Keratinocyte (primary cell): Measurements from ENCODE around the gene CD81. TPM values are rescaled to one million over a fixed set of nuclear protein-coding genes. Genes with fewer than 3 reads are reported as not detected.

Experiments used
- DNase-seq: peaks from one replicate; pipeline ENCODE4 v3.0.0-alpha.2; 2011; ENCODE audit warnings: low read depth, missing footprints, low spot score
- FAIRE-seq: peaks from 2 replicates; lab custom pipeline; 2011; peaks lifted over from hg19 to GRCh38; lab: Jason Lieb, UNC
- H2AFZ ChIP-seq: 2 replicates; pipeline ENCODE4 v1.6.0; 2012; ENCODE audit warnings: low read length, control low read depth, inconsistent platforms; ENCODE audit not compliant: control insufficient read depth
- H3K27ac ChIP-seq: 2 replicates; pipeline ENCODE4 v1.5.1; 2011; ENCODE audit warnings: low read length; ENCODE audit not compliant: control insufficient read depth, insufficient read depth
- H3K27me3 ChIP-seq: 3 replicates; pipeline ENCODE4 v1.6.0; 2011; ENCODE audit warnings: low read length; ENCODE audit not compliant: control insufficient read depth, insufficient read depth; ENCODE audit errors: extremely low read depth
- H3K36me3 ChIP-seq, 2 experiments: 2 replicates in 1 of 2; 3 replicates in 1 of 2; pipeline ENCODE4 v1.5.1; 2011; ENCODE audit warnings: low read length in 2 of 2, mild to moderate bottlenecking in 1 of 2; ENCODE audit not compliant: control insufficient read depth in 2 of 2, insufficient read depth in 2 of 2; ENCODE audit errors: extremely low read depth in 1 of 2
- H3K4me1 ChIP-seq: 3 replicates; pipeline ENCODE4 v1.5.1; 2011; ENCODE audit warnings: low read length; ENCODE audit not compliant: control insufficient read depth, insufficient read depth; ENCODE audit errors: extremely low read depth
- H3K4me2 ChIP-seq: 3 replicates; pipeline ENCODE4 v1.6.0; 2011; ENCODE audit warnings: low read depth, low read length; ENCODE audit not compliant: control insufficient read depth, insufficient read depth; ENCODE audit errors: extremely low read depth
- H3K4me3 ChIP-seq, 3 experiments: fragments of 200-600 bp in 1 of 3; sonication (generic) in 1 of 3; 2 replicates in 2 of 3; 3 replicates in 1 of 3; pipeline ENCODE4 v1.5.1; 2011 to 2016; ENCODE audit warnings: low read length in 3 of 3, mild to moderate bottlenecking in 3 of 3, control low read depth in 2 of 3, inconsistent platforms in 1 of 3, low read depth in 1 of 3, mixed read lengths in 1 of 3, mixed run types in 1 of 3, moderate library complexity in 1 of 3; ENCODE audit not compliant: control insufficient read depth in 2 of 3, insufficient read depth in 2 of 3; ENCODE audit errors: extremely low read depth in 1 of 3
- H3K79me2 ChIP-seq: 2 replicates; pipeline ENCODE4 v1.6.0; 2012; ENCODE audit warnings: low read length; ENCODE audit not compliant: control insufficient read depth, insufficient read depth
- H3K9ac ChIP-seq: 3 replicates; pipeline ENCODE4 v1.6.0; 2011; ENCODE audit warnings: low read length; ENCODE audit not compliant: control insufficient read depth, insufficient read depth; ENCODE audit errors: extremely low read depth
- H3K9me1 ChIP-seq: 3 replicates; pipeline ENCODE4 v1.6.0; 2011; ENCODE audit warnings: low read length; ENCODE audit not compliant: control insufficient read depth, insufficient read depth; ENCODE audit errors: extremely low read depth
- H3K9me3 ChIP-seq: 2 replicates; pipeline ENCODE4 v1.5.1; 2012; ENCODE audit warnings: low read depth, low read length; ENCODE audit not compliant: control insufficient read depth
- H4K20me1 ChIP-seq: 3 replicates; pipeline ENCODE4 v1.6.0; 2011; ENCODE audit warnings: low read length; ENCODE audit not compliant: control insufficient read depth, insufficient read depth; ENCODE audit errors: extremely low read depth
- EZH2 ChIP-seq: IDR thresholded peaks from one replicate; pipeline ENCODE4 v1.6.1; 2012; ENCODE audit warnings: inconsistent platforms, mild to moderate bottlenecking, low read length, moderate library complexity
- dilution Hi-C: fragments of 300-500 bp; cut with MboI; formaldehyde crosslinking; loops from one replicate; pipeline ENCODE4 v1.7.0; 2020; ENCODE audit warnings: low sequenced_read_pairs; ENCODE audit not compliant: extremely low pct_ligation_motif_present
- polyA plus RNA-seq, 5 experiments: library from polyadenylated mRNA; depleted of rRNA in 3 of 5; stranded (reverse) in 3 of 5; stranded (forward) in 1 of 5; unstranded in 1 of 5; fragments of >200 nt; gene quantifications; 1 replicate in 1 of 5; 2 replicates in 3 of 5; 3 replicates in 1 of 5; pipeline versions ENCODE4 v1.2.1 to v1.2.3, GENCODE V29; 2011 to 2012; ENCODE audit warnings: missing spikeins in 2 of 5, low read depth in 1 of 5, low replicate concordance in 1 of 5
- TF ChIP-seq, protein P1 (sequence below), 3 experiments: IDR thresholded peaks in 1 of 3; conservative IDR thresholded peaks in 1 of 3; optimal IDR thresholded peaks in 1 of 3; 2 replicates in 2 of 3; 3 replicates in 1 of 3; pipeline versions ENCODE3 to v1.5.1; 2011; ENCODE audit warnings: low read length in 3 of 3, mild to moderate bottlenecking in 3 of 3, moderate library complexity in 2 of 3, control low read depth in 1 of 3, inconsistent platforms in 1 of 3; ENCODE audit not compliant: insufficient read depth in 2 of 3; ENCODE audit errors: extremely low read depth in 1 of 3

Gene CD81
- polyA plus RNA-seq, 1 donor (not counting 4 experiments of a cell fraction or from before 2014, with no cell fraction given), result 194 TPM

DNA sequence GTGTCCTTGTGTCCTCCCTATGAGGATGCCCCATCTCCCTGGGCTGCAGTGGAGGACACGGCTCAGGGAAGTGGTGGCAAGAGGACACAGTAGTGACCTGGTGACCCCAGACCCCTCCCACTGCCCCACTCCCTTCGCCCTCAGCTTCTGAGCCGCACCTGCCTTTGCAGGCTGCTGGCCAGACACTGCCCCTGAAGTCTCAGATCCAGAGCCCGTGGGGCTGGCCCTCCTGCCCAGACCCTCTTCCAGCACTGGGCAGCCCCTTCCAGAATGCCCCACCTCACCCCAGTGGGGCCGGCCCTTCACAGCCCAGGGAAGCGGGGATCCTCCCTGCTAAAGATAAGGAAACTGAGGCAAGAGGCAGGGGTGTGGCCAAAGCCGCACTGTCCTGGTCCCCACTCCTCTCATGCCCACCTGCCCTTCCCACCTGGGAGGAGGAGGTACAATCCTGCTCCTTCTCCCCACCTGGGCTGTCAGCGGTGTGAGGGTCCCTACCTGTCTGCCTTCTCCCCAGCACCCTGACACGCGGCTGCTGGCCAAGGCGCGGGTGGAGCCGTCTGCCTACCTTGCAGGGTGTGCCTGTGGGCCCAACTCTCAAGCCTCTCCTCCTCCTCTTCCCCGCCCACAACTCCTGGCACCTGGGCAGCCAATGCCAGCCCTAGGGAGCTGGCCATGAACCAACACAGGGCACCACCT, 49.9 kb downstream of the CD81 start:
- dilution Hi-C loops, result no loop called here
- no peak for FAIRE-seq
- peaks cover 3% of the 10 kb centered on the region for H3K27me3 ChIP-seq

DNA sequence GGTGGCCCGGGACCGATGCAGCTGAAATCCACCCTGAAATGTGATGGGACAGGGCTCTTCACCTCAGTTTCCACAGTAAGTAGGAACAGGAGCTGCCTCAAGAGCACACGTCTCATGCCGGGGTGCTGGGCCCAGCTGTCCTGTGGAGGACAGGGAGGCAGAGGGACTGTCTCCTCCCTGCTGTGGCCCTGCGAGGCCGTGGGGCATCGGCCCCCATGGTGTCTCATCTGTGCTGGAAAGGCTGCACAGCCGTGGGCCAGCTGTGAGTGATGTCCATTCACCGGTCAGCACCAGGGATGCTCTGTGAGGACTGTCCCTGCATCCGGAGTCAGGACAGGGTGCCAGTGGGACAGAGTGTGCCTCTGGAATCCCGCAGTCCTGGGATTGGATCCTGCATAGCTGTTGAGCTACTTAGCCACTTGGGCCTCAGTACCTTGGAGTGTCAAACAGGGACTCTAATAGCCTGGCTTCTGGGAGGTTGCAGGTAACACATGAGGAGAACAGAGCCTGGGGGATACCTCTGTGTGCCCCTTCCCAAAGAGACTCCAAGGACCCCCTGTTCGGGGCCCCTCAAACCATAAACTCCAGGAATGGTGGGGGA, 50.7 kb downstream of the CD81 start:
- Histone ChIP-seq H3K79me2 (no peaks in the 10 kb centered on the region), H2AFZ (no peak overlapping the region), H3K4me2 (no peak overlapping the region), H3K9me1 (no peaks in the 10 kb centered on the region), H3K9me3 (no peaks in the 10 kb centered on the region), H3K4me1 (no peaks in the 10 kb centered on the region), H3K4me3 (no peak overlapping the region), H4K20me1 (no peaks in the 10 kb centered on the region), H3K27ac (no peak overlapping the region), H3K9ac (no peak overlapping the region), H3K27me3 (peaks cover 3% of the 10 kb centered on the region), H3K36me3 (no peaks in the 10 kb centered on the region)
- FAIRE-seq (no peak), DNase-seq (no peak)
- dilution Hi-C loops, result no loop called here
- TF ChIP-seq, protein P1, sequence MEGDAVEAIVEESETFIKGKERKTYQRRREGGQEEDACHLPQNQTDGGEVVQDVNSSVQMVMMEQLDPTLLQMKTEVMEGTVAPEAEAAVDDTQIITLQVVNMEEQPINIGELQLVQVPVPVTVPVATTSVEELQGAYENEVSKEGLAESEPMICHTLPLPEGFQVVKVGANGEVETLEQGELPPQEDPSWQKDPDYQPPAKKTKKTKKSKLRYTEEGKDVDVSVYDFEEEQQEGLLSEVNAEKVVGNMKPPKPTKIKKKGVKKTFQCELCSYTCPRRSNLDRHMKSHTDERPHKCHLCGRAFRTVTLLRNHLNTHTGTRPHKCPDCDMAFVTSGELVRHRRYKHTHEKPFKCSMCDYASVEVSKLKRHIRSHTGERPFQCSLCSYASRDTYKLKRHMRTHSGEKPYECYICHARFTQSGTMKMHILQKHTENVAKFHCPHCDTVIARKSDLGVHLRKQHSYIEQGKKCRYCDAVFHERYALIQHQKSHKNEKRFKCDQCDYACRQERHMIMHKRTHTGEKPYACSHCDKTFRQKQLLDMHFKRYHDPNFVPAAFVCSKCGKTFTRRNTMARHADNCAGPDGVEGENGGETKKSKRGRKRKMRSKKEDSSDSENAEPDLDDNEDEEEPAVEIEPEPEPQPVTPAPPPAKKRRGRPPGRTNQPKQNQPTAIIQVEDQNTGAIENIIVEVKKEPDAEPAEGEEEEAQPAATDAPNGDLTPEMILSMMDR (optimal IDR thresholded peaks at IDR 0.05 in 1 of 3, IDR thresholded peaks at IDR 0.05 in 1 of 3, conservative IDR thresholded peaks at IDR 0.05 in 1 of 3; ENCODE audit: extremely low read depth in 1 of 3, insufficient read depth in 2 of 3, low read length in 3 of 3), result no peak
- TF ChIP-seq EZH2, result no peak

More for the DNA sequence above, 49.9 kb downstream of the CD81 start:
- H3K9me3 ChIP-seq, result no peaks in the 10 kb centered on the region
- no peak overlapping the region for H3K27ac ChIP-seq
- H3K9ac ChIP-seq, result no peak overlapping the region
- no peak overlapping the region for H3K4me3 ChIP-seq
- no peak for DNase-seq
- no peaks in the 10 kb centered on the region for H4K20me1 ChIP-seq
- H3K9me1 ChIP-seq, result no peaks in the 10 kb centered on the region
- H2AFZ ChIP-seq, result no peak overlapping the region
- no peaks in the 10 kb centered on the region for H3K36me3 ChIP-seq
- no peaks in the 10 kb centered on the region for H3K4me1 ChIP-seq
- no peak overlapping the region for H3K4me2 ChIP-seq
- no peaks in the 10 kb centered on the region for H3K79me2 ChIP-seq
- TF ChIP-seq EZH2, result no peak
- TF ChIP-seq, protein P1 (optimal IDR thresholded peaks at IDR 0.05 in 1 of 3, IDR thresholded peaks at IDR 0.05 in 1 of 3, conservative IDR thresholded peaks at IDR 0.05 in 1 of 3; ENCODE audit: extremely low read depth in 1 of 3, insufficient read depth in 2 of 3, low read length in 3 of 3), result no peak
